Aorta (tissue), 5 donors: ENCODE results near the gene MAB21L4. TPM values are rescaled to one million over a fixed set of nuclear protein-coding genes. Genes with fewer than 3 reads are reported as not detected.
A peak's percentile ranks its signal among the peaks of the same experiment; 100 is the strongest.

Experiments used
- ATAC-seq: fragments of 200-7000 bp; cut with Tn5 transposase; one replicate; pipeline ENCODE4 v1.9.1; 2022; ENCODE audit warnings: moderate library complexity; ENCODE audit not compliant: low FRiP score
- DNase-seq, 2 donors: peaks; one replicate each; pipeline ENCODE4 v3.0.0-alpha.2; 2020
- H3K27ac ChIP-seq, 2 donors: one replicate each; pipeline ENCODE4 v1.5.1; 2013; ENCODE audit warnings: low read length in 2 of 2, mild to moderate bottlenecking in 2 of 2, moderate library complexity in 2 of 2, control low read depth in 1 of 2, inconsistent platforms in 1 of 2, low read depth in 1 of 2
- H3K27me3 ChIP-seq, 2 donors: one replicate each; pipeline ENCODE4 v1.6.1; 2013; ENCODE audit warnings: control low read depth in 1 of 2, low read length in 1 of 2, mild to moderate bottlenecking in 1 of 2, moderate library complexity in 1 of 2; ENCODE audit not compliant: insufficient read depth in 2 of 2, control insufficient read depth in 1 of 2
- H3K36me3 ChIP-seq, 2 donors: one replicate each; pipeline ENCODE4 v1.6.1; 2013; ENCODE audit warnings: control low read depth in 1 of 2, low read length in 1 of 2, mild to moderate bottlenecking in 1 of 2; ENCODE audit not compliant: insufficient read depth in 2 of 2, control insufficient read depth in 1 of 2
- H3K4me1 ChIP-seq, 2 donors: one replicate each; pipeline ENCODE4 v1.6.1; 2013; ENCODE audit warnings: low read length in 2 of 2, control low read depth in 1 of 2, mild to moderate bottlenecking in 1 of 2, moderate library complexity in 1 of 2; ENCODE audit not compliant: insufficient read depth in 2 of 2, control insufficient read depth in 1 of 2
- H3K4me3 ChIP-seq, 2 donors: one replicate each; pipeline ENCODE4 v1.5.1; 2013; ENCODE audit warnings: low read length in 2 of 2, control low read depth in 1 of 2, mild to moderate bottlenecking in 1 of 2
- H3K9me3 ChIP-seq: one replicate; pipeline ENCODE4 v1.6.1; 2013; ENCODE audit warnings: mild to moderate bottlenecking, low read length; ENCODE audit not compliant: control insufficient read depth
- WGBS, 2 donors: extraction: QIAGEN DNeasy Blood & Tissue Kit; methylation state at CpG; one replicate each; pipeline ENCODE4 v1.1.7; 2013; 5-methylcytosine and 5-hydroxymethylcytosine counted together
- intact Hi-C, 2 donors: fragments of 100-400 bp; cut with DNase I; formaldehyde crosslinking; loops; one replicate each; pipeline versions ENCODE4 v1.14.2 to v1.15.0; 2022
- polyA plus RNA-seq, 2 donors: library from polyadenylated mRNA; stranded (reverse); fragments of 200-250 nt; gene quantifications; one replicate each; pipeline ENCODE4 v1.2.3, GENCODE V29; 2013
- total RNA-seq, 2 donors: library from RNA; stranded (reverse); fragmentation: NEBNext Ultra II Directional; extraction: Animal tissue kit (Norgen Biotek cat#: 25700); gene quantifications; one replicate each; pipeline ENCODE4 v1.2.1, GENCODE V29; 2021
- donor health status: healthy with polysubstance abuse.
- donor health status: Bipolar disorder and iron deficiency.
- donor health status: DM: no; HTN: no; CAD: no.
- donor health status: DM: no; HTN: no; CAD: no.
- donor health status: DM: yes; HTN: yes; CAD: no.

Gene MAB21L4
- total and polyA plus RNA-seq, 4 donors: 5.5 TPM; not detected in 3

- H3K4me3 ChIP-seq: no peak overlapping the region
- peaks cover 8% of the 10 kb centered on the region for H3K9me3 ChIP-seq
- WGBS, 2 donors: 84 to 86% methylated on average over 16 to 21 of the region's 21 CpGs
- intact Hi-C loops: no loop called here
- H3K36me3 ChIP-seq: no peaks in the 10 kb centered on the region
- H3K4me1 ChIP-seq: no peaks in the 10 kb centered on the region
- H3K27me3 ChIP-seq: peaks cover 0 to 2% of the 10 kb centered on the region in 2 donors
- no peak for ATAC-seq
- H3K27ac ChIP-seq: no peak overlapping the region
- peak in 1 of 2 donors; percentile 65 for DNase-seq
These were observed 36.2 kb upstream of the MAB21L4 start for GRCh38 chr2:240932001-240932723.

- WGBS, 2 donors: 82 to 84% methylated on average over 11 of the region's 11 CpGs
- H3K4me1 ChIP-seq: no peaks in the 10 kb centered on the region
- H3K36me3 ChIP-seq: no peaks in the 10 kb centered on the region
- no peak for ATAC-seq
- no peak overlapping the region for H3K4me3 ChIP-seq
- intact Hi-C loops: no loop called here
- H3K27ac ChIP-seq: no peak overlapping the region
- H3K27me3 ChIP-seq: peaks cover 0 to under 1% of the 10 kb centered on the region in 2 donors
- DNase-seq: peak in 1 of 2 donors; percentile 70
- H3K9me3 ChIP-seq: peaks cover 6% of the 10 kb centered on the region
These were observed 35.5 kb upstream of the MAB21L4 start for GRCh38 chr2:240931319-240931949.

GRCh38 chr2:240930631-240931318, 34.8 kb upstream of the MAB21L4 start:
- DNase-seq (peak in 1 of 2 donors; percentile 63), ATAC-seq (no peak)
- Histone ChIP-seq H3K27me3 (no peaks in the 10 kb centered on the region), H3K27ac (no peak overlapping the region), H3K4me1 (no peaks in the 10 kb centered on the region), H3K4me3 (no peak overlapping the region), H3K36me3 (no peaks in the 10 kb centered on the region), H3K9me3 (peaks cover 3% of the 10 kb centered on the region)
- 74 to 81% methylated on average over 26 of the region's 26 CpGs for WGBS, 2 donors
- intact Hi-C loops: no loop called here

- Histone ChIP-seq H3K9me3 (peaks cover 3% of the 10 kb centered on the region), H3K4me1 (no peaks in the 10 kb centered on the region), H3K36me3 (no peaks in the 10 kb centered on the region), H3K27ac (no peak overlapping the region), H3K4me3 (no peak overlapping the region), H3K27me3 (no peaks in the 10 kb centered on the region)
- WGBS, 2 donors: 82 to 83% methylated on average over 12 of the region's 12 CpGs
- DNase-seq (peak in 1 of 2 donors; percentile 63), ATAC-seq (no peak)
- intact Hi-C loops: no loop called here
These were observed 34.2 kb upstream of the MAB21L4 start for GRCh38 chr2:240930096-240930630.

GRCh38 chr2:240929364-240930095, 33.6 kb upstream of the MAB21L4 start:
- intact Hi-C loops: no loop called here
- Histone ChIP-seq H3K27me3 (no peaks in the 10 kb centered on the region), H3K36me3 (no peaks in the 10 kb centered on the region), H3K27ac (no peak overlapping the region), H3K4me3 (no peak overlapping the region), H3K9me3 (peaks cover 3% of the 10 kb centered on the region), H3K4me1 (no peaks in the 10 kb centered on the region)
- DNase-seq (peak in 1 of 2 donors; percentile 55), ATAC-seq (no peak)
- 74 to 75% methylated on average over 10 of the region's 10 CpGs for WGBS, 2 donors

GRCh38 chr2:240928476-240929363, 32.8 kb upstream of the MAB21L4 start:
- H3K4me1 ChIP-seq: no peaks in the 10 kb centered on the region
- peak in 1 of 2 donors; percentile 38 for DNase-seq
- H3K27me3 ChIP-seq: no peaks in the 10 kb centered on the region
- 87 to 93% methylated on average over 24 of the region's 24 CpGs for WGBS, 2 donors
- no peak overlapping the region for H3K27ac ChIP-seq
- H3K36me3 ChIP-seq: no peaks in the 10 kb centered on the region
- no peak for ATAC-seq
- peaks cover 3% of the 10 kb centered on the region for H3K9me3 ChIP-seq
- intact Hi-C loops: no loop called here
- H3K4me3 ChIP-seq: no peak overlapping the region

GRCh38 chr2:240927390-240927781, 31.4 kb upstream of the MAB21L4 start:
- Histone ChIP-seq H3K4me1 (no peaks in the 10 kb centered on the region), H3K9me3 (peaks cover 3% of the 10 kb centered on the region), H3K4me3 (no peak overlapping the region), H3K36me3 (no peaks in the 10 kb centered on the region), H3K27ac (no peak overlapping the region), H3K27me3 (no peaks in the 10 kb centered on the region)
- DNase-seq (no peak), ATAC-seq (no peak)
- WGBS, 2 donors: 81 to 89% methylated on average over 7 of the region's 7 CpGs
- intact Hi-C loops: no loop called here
